ENCODE results near the gene AFAP1L2.

DNA sequence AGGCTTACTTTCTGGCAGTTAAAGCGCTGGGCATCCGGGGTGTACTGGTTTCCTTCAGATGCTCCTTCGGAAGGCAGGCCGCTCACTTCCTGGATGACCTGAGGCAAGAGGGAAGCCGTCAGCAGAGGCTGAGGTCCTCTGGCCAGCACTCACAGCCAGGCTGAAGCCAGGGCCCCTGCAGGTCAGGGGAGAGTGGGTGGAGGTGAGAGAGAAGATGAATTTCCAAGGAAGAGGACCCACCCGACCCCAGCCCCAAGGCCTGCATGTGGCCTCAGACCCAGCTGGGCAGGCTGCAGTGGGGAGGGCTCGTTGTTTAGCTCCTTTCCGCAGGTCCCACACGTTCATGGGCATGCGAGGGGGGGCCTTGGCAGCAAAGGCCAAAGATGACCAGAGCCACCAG, 94.0 kb downstream of the AFAP1L2 start:
- TF ChIP-seq ISL1 (CRISPR knock-in tag; IDR thresholded peaks at IDR 0.05) (no peak), SNAI2 (CRISPR knock-in tag; IDR thresholded peaks at IDR 0.05) (no peak), CSDC2 (CRISPR knock-in tag; IDR thresholded peaks at IDR 0.05) (no peak), ZFP30 (CRISPR knock-in tag; IDR thresholded peaks at IDR 0.05) (no peak), ZNF8 (CRISPR knock-in tag; IDR thresholded peaks at IDR 0.05) (no peak), PPARA (CRISPR knock-in tag; IDR thresholded peaks at IDR 0.05; ENCODE audit: borderline replicate concordance) (no peak), TOX (CRISPR knock-in tag; IDR thresholded peaks at IDR 0.05; ENCODE audit: borderline replicate concordance) (no peak), ARNTL (CRISPR knock-in tag; IDR thresholded peaks at IDR 0.05; ENCODE audit: borderline replicate concordance, low read depth) (no peak), ZFP3 (CRISPR knock-in tag; IDR thresholded peaks at IDR 0.05) (no peak), OSR1 (CRISPR knock-in tag; IDR thresholded peaks at IDR 0.05) (no peak), ESRRG (CRISPR knock-in tag; IDR thresholded peaks at IDR 0.05) (no peak), TCF4 (CRISPR knock-in tag; IDR thresholded peaks at IDR 0.05; ENCODE audit: borderline replicate concordance) (no peak)
- TF ChIP-seq, protein P1, sequence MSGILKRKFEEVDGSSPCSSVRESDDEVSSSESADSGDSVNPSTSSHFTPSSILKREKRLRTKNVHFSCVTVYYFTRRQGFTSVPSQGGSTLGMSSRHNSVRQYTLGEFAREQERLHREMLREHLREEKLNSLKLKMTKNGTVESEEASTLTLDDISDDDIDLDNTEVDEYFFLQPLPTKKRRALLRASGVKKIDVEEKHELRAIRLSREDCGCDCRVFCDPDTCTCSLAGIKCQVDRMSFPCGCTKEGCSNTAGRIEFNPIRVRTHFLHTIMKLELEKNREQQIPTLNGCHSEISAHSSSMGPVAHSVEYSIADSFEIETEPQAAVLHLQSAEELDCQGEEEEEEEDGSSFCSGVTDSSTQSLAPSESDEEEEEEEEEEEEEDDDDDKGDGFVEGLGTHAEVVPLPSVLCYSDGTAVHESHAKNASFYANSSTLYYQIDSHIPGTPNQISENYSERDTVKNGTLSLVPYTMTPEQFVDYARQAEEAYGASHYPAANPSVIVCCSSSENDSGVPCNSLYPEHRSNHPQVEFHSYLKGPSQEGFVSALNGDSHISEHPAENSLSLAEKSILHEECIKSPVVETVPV (CRISPR knock-in tag; IDR thresholded peaks at IDR 0.05), result no peak
- TF ChIP-seq, protein P2, sequence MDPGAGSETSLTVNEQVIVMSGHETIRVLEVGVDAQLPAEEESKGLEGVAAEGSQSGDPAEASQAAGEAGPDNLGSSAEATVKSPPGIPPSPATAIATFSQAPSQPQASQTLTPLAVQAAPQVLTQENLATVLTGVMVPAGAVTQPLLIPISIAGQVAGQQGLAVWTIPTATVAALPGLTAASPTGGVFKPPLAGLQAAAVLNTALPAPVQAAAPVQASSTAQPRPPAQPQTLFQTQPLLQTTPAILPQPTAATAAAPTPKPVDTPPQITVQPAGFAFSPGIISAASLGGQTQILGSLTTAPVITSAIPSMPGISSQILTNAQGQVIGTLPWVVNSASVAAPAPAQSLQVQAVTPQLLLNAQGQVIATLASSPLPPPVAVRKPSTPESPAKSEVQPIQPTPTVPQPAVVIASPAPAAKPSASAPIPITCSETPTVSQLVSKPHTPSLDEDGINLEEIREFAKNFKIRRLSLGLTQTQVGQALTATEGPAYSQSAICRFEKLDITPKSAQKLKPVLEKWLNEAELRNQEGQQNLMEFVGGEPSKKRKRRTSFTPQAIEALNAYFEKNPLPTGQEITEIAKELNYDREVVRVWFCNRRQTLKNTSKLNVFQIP (CRISPR knock-in tag; IDR thresholded peaks at IDR 0.05; ENCODE audit: borderline replicate concordance, low read depth), result no peak
